NCI-H2227 (cell line): ENCODE data around the gene ADK.

Experiments used
- DNase-seq: peaks from one replicate; lab custom pipeline; 2025; ENCODE audit not compliant: unreplicated experiment; lab: John Stamatoyannopoulos, UW

ADK gene

GRCh38 chr10:74234569-74234968, 83.5 kb downstream of the ADK start:
- DNase-seq: no peak

- no peak for DNase-seq
Measured at GRCh38 chr10:74238031-74238431, 87.0 kb downstream of the ADK start.

DNA sequence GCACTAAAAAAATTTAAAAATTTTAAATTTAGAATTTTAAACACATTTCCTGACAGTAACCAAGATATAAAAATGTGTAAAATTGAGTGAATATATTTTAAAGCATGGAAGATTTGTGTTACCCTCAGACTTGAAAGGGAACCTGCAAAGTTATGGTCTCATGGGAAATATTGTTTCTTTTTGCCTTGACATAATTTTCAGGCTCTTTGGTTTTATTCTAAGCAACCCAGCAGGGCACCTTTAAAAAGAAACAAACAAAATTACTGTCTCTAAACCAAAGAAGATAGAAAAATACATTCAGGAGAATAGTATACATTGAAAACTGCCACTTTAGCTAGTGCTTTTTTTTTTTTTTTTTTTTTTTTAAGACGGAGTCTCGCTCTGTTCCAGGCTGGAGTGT, 87.5 kb downstream of the ADK start:
- no peak for DNase-seq

DNA sequence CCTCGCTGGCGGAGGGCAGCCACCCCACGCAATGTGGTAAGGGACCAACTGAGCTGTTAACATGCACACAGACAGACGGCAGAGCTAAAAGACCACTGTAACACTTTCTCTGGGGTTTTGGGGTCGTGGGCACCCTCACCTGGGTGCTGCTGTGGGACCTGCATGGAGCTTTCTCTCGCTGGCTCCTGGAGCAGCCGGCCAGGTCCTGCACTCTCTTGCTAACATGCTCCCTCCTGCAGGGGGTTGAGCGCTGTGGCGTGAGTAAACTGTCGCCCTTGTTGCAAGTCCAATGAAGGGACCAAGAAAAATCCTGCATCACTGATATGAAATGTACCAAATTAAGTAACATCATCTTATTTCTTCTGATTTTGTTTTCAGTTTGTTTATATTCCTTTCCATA, 92.0 kb downstream of the ADK start:
- DNase-seq: no peak

- DNase-seq: peak; percentile 56
Measured at GRCh38 chr10:74244097-74244685, 93.2 kb downstream of the ADK start.

DNA sequence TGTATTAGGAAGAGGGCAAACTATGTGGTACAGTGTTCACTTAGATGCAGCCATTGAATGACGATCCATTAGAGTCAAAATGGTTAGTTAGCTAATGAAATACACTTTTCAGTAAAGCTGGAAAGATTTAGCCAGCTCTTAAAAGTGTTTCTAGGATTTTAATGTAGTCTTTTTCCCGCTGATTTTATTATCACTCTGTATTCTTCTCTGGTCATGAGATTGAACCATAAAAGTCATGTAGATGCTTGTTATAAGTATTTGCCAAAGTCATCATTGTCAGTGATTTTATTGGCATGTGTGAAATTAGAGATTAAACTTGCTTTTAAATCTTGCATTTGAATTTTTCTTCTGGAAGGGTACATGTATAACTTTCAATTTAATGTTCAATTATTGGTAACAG, 93.8 kb downstream of the ADK start:
- DNase-seq: no peak

DNA sequence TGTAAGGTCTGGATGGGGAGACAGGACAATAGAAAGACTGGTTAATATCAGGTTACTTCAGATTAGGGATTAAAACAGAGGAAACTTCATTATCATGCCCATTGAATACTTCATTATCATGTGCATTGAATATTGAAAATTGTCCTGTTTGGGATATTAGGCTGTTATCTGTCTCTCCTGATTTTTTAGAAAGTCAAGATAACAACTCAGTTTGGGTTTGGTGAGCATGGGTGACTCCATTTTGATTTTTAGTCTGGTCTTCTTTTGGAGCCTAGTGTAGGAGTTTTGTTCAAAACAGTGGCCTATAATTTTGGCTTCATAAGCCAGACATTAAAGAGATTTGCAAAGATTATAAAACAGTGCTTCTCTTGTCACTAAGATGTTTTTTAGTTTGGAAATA, 95.5 kb downstream of the ADK start:
- no peak for DNase-seq

DNA sequence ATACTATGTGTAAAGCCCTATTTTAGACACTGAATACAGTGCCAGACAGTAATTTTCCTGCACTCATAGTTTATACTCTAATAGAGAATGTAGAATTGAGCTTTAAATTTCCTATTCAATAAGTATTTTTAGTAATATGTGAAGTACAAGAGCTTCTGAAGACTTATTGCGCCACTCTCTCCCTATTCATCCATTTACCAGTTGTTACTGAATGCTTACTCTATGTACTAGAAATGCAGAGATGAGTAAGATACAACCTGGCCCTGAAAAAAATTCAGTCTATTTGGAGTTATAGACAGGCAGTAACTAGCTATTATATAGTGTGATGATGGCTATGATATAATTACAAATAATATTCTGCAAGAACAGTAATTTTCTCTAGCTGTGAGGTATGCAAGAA, 98.8 kb downstream of the ADK start:
- DNase-seq: no peak

DNA sequence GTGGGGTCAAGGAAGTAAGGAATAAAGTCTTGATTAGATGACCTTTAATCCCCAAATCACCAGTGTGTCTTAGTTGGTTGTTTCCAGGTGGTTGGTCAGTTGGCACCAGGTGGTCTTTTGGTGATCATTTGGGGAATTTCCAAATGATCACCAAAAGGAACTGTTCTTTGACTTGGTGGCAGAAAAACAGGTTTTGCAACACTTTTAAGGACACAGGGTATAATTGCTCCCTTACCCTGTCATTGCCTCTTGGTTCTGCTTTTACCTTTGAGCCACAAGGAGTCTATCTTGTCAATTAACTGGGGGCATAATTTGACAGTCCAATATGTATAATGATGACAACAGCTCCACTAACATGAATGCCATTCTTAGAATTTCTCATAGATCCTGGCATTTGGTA, 104.2 kb downstream of the ADK start:
- DNase-seq: no peak

GRCh38 chr10:74255888-74256357, 104.9 kb downstream of the ADK start:
- DNase-seq: peak; percentile 31

- no peak for DNase-seq
Measured at GRCh38 chr10:74262856-74263255, 111.8 kb downstream of the ADK start.

DNA sequence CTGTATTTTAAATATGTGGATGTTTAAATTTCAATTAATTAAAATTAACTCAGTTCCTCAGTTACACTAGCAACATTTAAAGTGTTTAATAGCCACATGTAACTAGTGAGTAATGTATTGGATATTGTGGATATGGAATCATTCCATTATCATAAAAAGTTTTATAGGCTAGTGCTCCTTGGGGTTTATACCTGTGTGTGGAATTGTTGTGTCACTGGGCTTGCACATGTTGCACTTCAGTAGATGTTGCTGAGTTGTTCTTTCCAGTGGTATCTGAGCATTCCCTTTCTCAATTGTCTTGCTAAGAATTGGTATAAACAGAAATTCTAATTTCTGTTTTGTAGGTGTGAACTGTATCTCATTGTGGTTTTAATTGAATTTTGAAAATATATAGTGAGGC, 113.0 kb downstream of the ADK start:
- DNase-seq: no peak

- no peak for DNase-seq
Measured at GRCh38 chr10:74272288-74272687, 121.3 kb downstream of the ADK start.

- no peak for DNase-seq
Measured at GRCh38 chr10:74275755-74276290, 124.8 kb downstream of the ADK start.

DNA sequence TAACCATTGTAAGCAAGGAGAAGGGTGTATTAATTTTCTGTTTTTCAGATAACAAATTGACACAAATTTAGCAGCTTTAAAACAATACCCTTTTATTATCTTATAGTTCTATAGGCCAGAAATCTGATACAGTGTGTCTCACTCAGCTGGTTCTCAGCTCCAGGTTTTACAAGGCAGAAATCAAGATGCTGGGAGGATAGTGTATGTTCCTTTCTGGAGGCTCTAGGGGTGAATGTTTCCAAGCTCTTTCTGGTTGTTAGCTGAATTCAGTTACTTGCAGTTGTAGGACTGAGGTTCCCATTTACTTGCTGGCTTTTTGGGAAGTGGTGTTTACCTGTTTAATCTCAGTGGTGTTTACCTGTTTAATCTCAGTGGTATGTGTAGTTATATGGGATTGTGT, 125.4 kb downstream of the ADK start:
- DNase-seq: no peak

DNA sequence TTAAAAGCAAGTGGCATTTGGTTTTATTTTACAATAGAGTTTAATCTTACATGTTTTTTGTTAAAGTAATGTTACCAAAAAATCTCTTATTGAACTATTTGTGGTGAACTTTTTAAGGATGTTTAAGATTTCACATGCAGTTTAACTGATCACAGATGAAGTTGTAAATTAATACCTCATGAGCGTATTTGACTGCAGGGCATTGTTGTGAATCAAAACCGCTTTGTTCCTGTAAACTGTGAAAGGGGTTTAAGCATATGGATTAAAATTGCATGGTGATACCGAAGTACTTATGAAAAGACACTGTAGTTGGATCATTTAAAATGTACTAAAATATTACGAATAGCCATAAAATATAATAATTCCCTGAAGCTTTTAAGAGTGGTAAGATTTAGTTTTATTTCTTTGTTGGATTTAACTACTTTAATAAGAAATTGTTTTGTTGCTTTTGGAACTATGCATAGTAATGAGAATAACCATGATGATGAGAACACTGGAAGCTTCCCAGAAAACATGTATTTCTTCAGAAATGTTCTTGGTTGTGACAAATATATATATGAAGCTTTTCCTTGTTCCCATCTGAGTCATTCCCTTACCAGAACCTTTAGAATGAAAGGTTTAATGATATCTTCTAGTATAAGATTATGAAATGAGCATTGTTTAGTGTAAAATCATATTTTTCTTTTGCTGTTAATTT, 131.3 kb downstream of the ADK start:
- no peak for DNase-seq

DNA sequence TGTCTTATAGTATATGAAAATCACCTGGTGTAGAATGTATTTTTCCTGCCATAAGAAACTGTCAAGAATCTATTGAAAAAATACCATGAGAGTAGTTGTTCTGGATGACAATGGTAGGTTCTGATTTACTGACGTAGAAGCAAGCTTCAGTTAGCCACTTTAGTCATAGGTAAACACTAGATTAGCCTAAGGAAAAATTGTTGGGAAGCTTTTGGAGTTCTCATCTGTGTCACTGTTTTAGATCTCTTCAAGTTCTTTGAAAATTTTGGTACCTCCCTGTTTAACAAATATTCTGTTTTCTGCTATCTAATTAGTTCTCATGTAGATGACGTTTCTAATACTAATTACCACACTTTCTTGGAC, 131.8 kb downstream of the ADK start:
- no peak for DNase-seq

DNA sequence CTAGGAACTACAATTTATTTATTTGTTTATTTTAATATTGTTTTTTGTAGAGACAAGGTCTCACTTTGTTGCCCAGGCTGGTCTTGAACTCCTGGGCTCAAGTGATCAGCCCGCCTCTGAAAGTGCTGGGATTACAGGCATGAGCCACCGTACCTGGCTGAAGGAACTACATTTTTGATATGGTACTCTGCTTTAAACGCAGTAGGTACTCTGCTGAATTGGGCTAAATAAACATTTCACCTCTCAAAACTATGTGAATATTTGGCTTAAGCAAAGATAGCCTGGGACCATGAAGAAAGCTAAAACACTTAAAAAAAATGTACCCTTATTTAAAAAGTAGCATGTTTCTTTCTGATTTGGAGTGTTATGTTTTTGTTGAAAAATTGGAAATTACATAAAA, 138.2 kb downstream of the ADK start:
- DNase-seq: no peak

- DNase-seq: no peak
Measured at GRCh38 chr10:74289951-74290350, 138.9 kb downstream of the ADK start.

GRCh38 chr10:74290708-74291107, 139.7 kb downstream of the ADK start:
- DNase-seq: no peak

DNA sequence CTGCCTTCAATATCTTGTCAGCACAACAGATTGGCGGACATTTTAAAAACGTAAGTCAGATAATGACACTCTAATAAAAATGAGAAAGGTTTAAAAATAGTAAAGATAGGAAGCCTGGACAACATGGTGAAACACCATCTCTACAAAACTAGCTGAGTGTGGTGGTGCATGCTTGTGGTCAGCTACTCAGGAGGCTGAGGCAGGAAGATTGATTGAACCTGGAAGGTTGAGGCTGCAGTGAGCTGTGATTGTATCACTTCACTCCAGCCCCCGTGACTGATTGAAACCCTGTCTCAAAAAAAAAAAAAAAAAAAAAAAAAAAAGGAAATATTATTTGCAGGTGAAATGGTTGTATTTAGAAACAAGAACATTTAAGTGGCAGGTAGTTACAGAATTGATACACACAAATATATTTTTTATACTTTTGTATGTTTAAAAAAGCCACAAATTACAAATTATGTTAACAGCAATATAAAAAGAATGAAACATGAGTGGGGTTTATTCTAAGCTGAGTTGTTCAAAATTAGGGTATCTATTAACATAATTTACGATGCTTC, 141.9 kb downstream of the ADK start:
- DNase-seq: no peak

GRCh38 chr10:74293686-74294371, 142.8 kb downstream of the ADK start:
- no peak for DNase-seq
